ENCODE data around the gene GRIN2C.

- TF ChIP-seq CTCF (IDR thresholded peaks at IDR 0.05) (no peak), EP300 (IDR thresholded peaks at IDR 0.05) (no peak)
Observed at GRCh38 chr17:74874615-74875037, 14.9 kb upstream of the GRIN2C start.
